PC-9 (cell line): Measurements from ENCODE around the gene ASCC3.

Experiments
- CTCF ChIP-seq: fragments of 200-600 bp; sonication (generic); conservative IDR thresholded peaks from 2 replicates; pipeline ENCODE4 v1.6.1; 2017; ENCODE audit warnings: mixed run types, antibody characterized with exemption, mild to moderate bottlenecking, moderate library complexity
- EZH2 ChIP-seq: fragments of 200-600 bp; sonication (generic); IDR thresholded peaks from 2 replicates; pipeline ENCODE4 v1.8.0; 2017; ENCODE audit warnings: antibody characterized with exemption, low read depth

GRCh38 chr6:100479179-100480035 is 401.7 kb downstream of the ASCC3 start:
- TF ChIP-seq CTCF (peak; percentile 83), EZH2 (no peak)
